ENCODE results near the gene HIP1R.

HIP1R gene

DNA sequence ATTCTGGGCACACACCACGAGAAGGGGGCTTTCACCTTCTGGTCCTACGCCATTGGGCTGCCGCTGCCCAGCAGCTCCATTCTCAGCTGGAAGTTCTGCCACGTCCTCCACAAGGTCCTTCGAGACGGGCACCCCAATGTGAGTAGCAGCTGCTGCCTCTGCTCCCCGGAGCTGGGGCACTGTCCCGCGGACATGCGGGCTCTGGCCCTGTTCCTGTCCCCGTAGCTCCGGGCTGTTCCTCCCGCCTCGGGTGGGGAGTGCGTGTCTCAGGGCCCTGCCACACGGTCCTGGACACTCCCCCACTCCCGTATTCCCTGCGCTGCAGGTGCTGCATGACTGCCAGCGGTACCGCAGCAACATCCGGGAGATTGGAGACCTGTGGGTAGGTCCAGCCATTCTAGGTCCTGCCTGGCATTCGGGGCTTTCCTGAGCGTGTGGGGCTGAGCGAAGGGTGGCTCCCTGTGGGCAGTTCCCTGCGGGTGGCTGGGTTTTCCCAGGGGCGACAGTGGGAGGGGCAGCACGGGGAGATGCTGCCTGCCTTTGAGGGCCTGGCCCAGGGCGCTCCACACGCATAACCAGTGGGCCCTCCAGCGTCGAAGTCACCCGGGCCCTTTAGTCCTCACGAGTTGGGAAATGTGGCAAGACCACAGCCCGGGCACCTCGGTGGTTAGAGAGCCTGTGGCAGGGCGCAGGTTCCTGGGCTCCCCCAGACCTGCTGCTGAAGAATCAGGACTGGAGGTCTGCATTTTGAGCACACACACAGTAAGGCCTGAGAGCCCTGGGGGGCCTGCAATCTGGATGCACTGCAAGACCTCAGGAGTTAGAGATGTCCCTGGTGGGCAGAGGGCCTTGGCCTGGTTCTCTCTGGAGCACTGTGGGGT lies 13.5 kb downstream of the HIP1R start:
- H3K9me3 ChIP-seq (ENCODE audit: control insufficient read depth in 5 of 5, low read length in 5 of 5): no peaks in the 10 kb centered on the region
- peaks cover 0 to 15% (median 3%) of the 10 kb centered on the region in 5 donors for H3K36me3 ChIP-seq (ENCODE audit: control insufficient read depth in 5 of 5, insufficient read depth in 5 of 5, low read length in 5 of 5)
- no peak overlapping the region for H3K9ac ChIP-seq (ENCODE audit: low read length in 5 of 5)
- H3K4me3 ChIP-seq (ENCODE audit: low read depth in 1 of 5, low read length in 5 of 5): no peak overlapping the region
- peaks cover 0 to 3% (median 0%) of the 10 kb centered on the region in 5 donors for H3K27me3 ChIP-seq (ENCODE audit: control insufficient read depth in 5 of 5, insufficient read depth in 4 of 5, low read length in 5 of 5)
- peaks cover 5 to 45% (median 16%) of the 10 kb centered on the region in 5 donors for H3K4me1 ChIP-seq (ENCODE audit: control insufficient read depth in 5 of 5, insufficient read depth in 5 of 5, low read length in 5 of 5)
- H3K27ac ChIP-seq (ENCODE audit: low read depth, low read length): no peak overlapping the region

DNA sequence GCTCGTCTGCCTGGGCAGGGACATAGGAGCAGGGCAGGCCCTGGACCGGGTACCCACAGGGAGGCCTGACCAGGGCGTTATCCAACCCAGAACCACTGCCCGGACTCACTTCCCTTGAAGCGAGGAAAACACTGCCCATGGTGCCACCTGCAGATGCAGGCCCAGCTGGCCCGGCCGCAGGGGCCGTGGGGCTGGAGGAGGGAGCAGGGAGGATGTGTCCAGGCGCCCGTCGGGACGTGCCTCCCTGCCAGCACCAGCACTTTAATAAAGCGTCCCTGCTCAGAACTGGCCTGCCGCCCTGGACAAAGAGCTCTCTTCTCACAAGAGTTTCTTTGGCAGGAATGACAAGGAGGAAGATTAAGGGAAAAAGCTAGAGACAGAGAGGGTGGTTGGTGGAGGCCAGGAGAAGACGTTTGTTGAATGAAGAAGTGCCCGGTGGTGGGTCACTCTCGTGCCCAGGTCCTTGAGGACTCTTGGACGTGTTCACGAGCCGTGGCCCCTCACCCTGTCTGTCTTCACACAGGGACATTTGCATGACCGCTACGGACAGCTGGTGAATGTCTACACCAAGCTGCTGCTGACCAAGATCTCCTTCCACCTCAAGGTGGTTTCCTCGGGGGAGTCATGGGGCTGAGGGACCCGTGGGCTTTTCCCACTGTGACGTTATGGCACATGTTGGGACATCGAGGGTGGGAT lies 14.2 kb downstream of the HIP1R start:
- no peak overlapping the region for H3K27ac ChIP-seq (ENCODE audit: low read depth, low read length)
- H3K27me3 ChIP-seq (ENCODE audit: control insufficient read depth in 5 of 5, insufficient read depth in 4 of 5, low read length in 5 of 5): peaks cover 0 to 3% (median 0%) of the 10 kb centered on the region in 5 donors
- no peaks in the 10 kb centered on the region for H3K9me3 ChIP-seq (ENCODE audit: control insufficient read depth in 5 of 5, low read length in 5 of 5)
- no peak overlapping the region for H3K4me3 ChIP-seq (ENCODE audit: low read depth in 1 of 5, low read length in 5 of 5)
- H3K9ac ChIP-seq (ENCODE audit: low read length in 5 of 5): no peak overlapping the region
- peaks cover 0 to 18% (median 3%) of the 10 kb centered on the region in 5 donors for H3K36me3 ChIP-seq (ENCODE audit: control insufficient read depth in 5 of 5, insufficient read depth in 5 of 5, low read length in 5 of 5)
- H3K4me1 ChIP-seq (ENCODE audit: control insufficient read depth in 5 of 5, insufficient read depth in 5 of 5, low read length in 5 of 5): peaks cover 5 to 45% (median 17%) of the 10 kb centered on the region in 5 donors

DNA sequence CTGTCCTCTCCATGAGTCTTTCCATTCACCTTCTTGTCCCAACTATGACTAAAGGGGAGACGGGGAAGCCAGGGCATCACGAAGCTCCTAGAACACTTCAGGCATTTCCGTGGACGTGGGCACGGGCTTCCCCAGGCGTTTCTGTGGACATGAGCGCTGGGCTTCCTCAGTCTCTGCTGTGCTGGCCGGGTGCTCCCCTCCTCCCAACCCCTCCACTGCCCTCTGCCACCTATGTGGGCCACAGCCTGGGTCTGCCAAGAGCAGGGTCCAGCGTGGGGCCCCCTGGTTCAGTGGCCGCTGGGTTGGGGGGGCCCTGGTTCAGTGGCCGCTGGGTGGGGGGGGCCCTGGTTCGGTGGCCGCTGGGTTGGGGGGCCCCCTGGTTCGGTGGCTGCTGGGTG lies 14.8 kb downstream of the HIP1R start:
- Histone ChIP-seq H3K9ac (ENCODE audit: low read length in 5 of 5) (no peak overlapping the region), H3K9me3 (ENCODE audit: control insufficient read depth in 5 of 5, low read length in 5 of 5) (no peaks in the 10 kb centered on the region), H3K27ac (ENCODE audit: low read depth, low read length) (no peak overlapping the region), H3K27me3 (ENCODE audit: control insufficient read depth in 5 of 5, insufficient read depth in 4 of 5, low read length in 5 of 5) (peaks cover 0 to 3% (median 0%) of the 10 kb centered on the region in 5 donors), H3K36me3 (ENCODE audit: control insufficient read depth in 5 of 5, insufficient read depth in 5 of 5, low read length in 5 of 5) (peaks cover 0 to 21% (median 7%) of the 10 kb centered on the region in 5 donors), H3K4me3 (ENCODE audit: low read depth in 1 of 5, low read length in 5 of 5) (no peak overlapping the region), H3K4me1 (ENCODE audit: control insufficient read depth in 5 of 5, insufficient read depth in 5 of 5, low read length in 5 of 5) (peaks cover 5 to 41% (median 17%) of the 10 kb centered on the region in 5 donors)

- peak overlapping the region; percentile 23 for H3K27ac ChIP-seq (ENCODE audit: low read depth, low read length)
- H3K9me3 ChIP-seq (ENCODE audit: control insufficient read depth in 5 of 5, low read length in 5 of 5): no peaks in the 10 kb centered on the region
- H3K4me1 ChIP-seq (ENCODE audit: control insufficient read depth in 5 of 5, insufficient read depth in 5 of 5, low read length in 5 of 5): peaks cover 5 to 41% (median 17%) of the 10 kb centered on the region in 5 donors
- no peak overlapping the region for H3K9ac ChIP-seq (ENCODE audit: low read length in 5 of 5)
- H3K36me3 ChIP-seq (ENCODE audit: control insufficient read depth in 5 of 5, insufficient read depth in 5 of 5, low read length in 5 of 5): peaks cover 0 to 20% (median 10%) of the 10 kb centered on the region in 5 donors
- no peak overlapping the region for H3K4me3 ChIP-seq (ENCODE audit: low read depth in 1 of 5, low read length in 5 of 5)
- peaks cover 0 to 3% (median 0%) of the 10 kb centered on the region in 5 donors for H3K27me3 ChIP-seq (ENCODE audit: control insufficient read depth in 5 of 5, insufficient read depth in 4 of 5, low read length in 5 of 5)
These were observed 15.6 kb downstream of the HIP1R start for GRCh38 chr12:122850695-122851350.

DNA sequence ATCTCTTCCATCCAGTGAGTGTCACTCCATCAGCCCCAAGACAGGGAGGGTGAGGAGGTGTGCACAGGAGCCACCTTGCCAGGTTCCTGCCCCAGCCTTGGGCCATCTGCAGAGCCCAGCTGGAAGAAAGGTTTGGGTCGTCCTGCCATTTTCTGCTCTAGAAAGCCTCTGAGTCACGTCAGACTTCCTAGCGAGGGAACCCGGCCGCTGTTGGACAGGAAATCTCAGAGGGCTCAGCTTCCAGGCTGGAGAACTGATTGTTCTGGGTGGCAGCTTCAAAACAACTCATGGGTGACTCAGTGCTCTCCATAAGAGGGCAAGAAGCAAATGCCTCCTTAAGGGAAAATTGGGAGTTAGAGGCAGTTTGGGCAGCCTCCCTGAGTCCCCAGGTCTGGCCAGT lies 16.6 kb downstream of the HIP1R start:
- Histone ChIP-seq H3K27me3 (ENCODE audit: control insufficient read depth in 5 of 5, insufficient read depth in 4 of 5, low read length in 5 of 5) (peaks cover 0 to 3% (median 0%) of the 10 kb centered on the region in 5 donors), H3K27ac (ENCODE audit: low read depth, low read length) (peak overlapping the region; percentile 23), H3K9ac (ENCODE audit: low read length in 5 of 5) (no peak overlapping the region), H3K36me3 (ENCODE audit: control insufficient read depth in 5 of 5, insufficient read depth in 5 of 5, low read length in 5 of 5) (peaks cover 0 to 28% (median 19%) of the 10 kb centered on the region in 5 donors), H3K4me3 (ENCODE audit: low read depth in 1 of 5, low read length in 5 of 5) (no peak overlapping the region), H3K9me3 (ENCODE audit: control insufficient read depth in 5 of 5, low read length in 5 of 5) (no peaks in the 10 kb centered on the region), H3K4me1 (ENCODE audit: control insufficient read depth in 5 of 5, insufficient read depth in 5 of 5, low read length in 5 of 5) (peaks cover 5 to 36% (median 17%) of the 10 kb centered on the region in 5 donors)

DNA sequence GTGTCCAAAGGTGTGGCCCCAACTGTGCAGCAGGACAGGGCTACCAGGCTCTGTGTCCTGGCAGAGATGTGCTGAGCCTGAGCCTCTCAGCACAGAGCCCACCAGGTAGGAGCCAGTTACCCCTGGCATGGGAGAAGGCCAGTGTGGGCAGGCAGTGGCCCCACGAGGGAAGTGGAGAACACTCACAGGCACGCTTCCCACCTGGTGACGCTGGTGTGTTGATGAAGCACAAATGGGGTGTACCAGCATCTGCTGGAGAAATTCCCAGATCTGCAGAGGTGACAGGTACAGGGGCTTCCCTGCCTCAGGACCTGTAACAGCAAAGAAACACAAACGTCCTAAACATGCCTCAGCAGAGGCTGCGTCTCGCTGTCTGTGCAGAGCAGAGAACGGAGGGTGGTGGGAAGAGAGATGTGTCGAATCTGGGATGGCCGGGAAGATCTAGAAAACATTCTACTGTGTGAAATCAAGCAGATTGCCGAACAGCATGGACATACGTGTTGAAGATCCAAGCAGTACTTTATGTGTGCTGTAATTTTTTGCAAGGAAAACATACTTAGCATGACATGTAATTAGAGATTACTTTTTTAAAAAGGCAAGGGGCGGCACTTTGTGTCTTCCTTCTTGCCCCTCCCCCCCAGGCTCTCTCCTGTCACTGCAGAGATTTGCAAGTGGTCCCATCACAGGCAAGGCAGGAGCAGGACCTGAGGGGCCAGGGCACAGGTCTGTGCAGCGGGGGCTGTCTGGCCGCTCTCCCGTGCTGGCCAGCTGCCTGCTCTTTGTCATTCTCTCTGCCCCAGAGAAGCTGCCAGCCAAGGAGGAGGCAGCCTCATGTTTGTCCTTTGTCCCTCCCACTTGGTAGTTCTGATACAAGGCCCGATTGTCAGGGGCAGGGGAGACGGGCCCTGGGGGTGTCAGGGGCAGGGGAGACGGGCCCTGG lies 17.3 kb downstream of the HIP1R start:
- no peak overlapping the region for H3K27ac ChIP-seq (ENCODE audit: low read depth, low read length)
- H3K36me3 ChIP-seq (ENCODE audit: control insufficient read depth in 5 of 5, insufficient read depth in 5 of 5, low read length in 5 of 5): peaks cover 0 to 35% (median 24%) of the 10 kb centered on the region in 5 donors
- peaks cover 0 to 3% (median 0%) of the 10 kb centered on the region in 5 donors for H3K27me3 ChIP-seq (ENCODE audit: control insufficient read depth in 5 of 5, insufficient read depth in 4 of 5, low read length in 5 of 5)
- H3K4me1 ChIP-seq (ENCODE audit: control insufficient read depth in 5 of 5, insufficient read depth in 5 of 5, low read length in 5 of 5): peaks cover 5 to 35% (median 17%) of the 10 kb centered on the region in 5 donors
- no peak overlapping the region for H3K4me3 ChIP-seq (ENCODE audit: low read depth in 1 of 5, low read length in 5 of 5)
- no peak overlapping the region for H3K9ac ChIP-seq (ENCODE audit: low read length in 5 of 5)
- H3K9me3 ChIP-seq (ENCODE audit: control insufficient read depth in 5 of 5, low read length in 5 of 5): no peaks in the 10 kb centered on the region

DNA sequence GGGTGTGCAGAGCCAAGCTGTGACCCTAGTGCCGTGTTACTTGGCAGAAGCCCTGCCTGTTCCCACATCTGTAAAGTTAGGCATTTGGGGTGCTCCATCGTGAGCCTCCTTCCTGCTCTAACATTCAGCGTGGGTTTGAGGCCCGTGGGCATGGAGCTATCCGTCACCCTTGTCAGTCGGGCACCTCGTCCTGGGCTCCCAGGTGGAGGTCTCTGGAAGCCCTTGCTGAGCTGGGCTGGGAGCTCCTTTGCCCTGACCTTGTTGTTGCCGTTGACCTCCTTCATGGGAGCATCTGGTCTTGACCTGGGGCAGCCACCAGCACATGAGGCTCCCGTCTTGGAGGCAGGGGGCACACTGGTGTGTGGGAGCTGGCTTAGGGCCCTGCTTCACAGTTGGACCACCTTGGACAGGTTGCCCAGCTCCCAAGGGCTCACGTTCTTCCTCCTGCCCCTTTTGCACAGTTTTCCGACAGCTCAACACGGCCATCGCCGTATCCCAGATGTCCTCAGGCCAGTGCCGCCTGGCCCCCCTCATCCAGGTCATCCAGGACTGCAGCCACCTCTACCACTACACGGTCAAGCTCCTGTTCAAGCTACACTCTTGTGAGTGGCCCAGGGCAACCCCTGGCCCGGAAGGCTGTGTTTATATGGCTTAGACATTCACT lies 18.5 kb downstream of the HIP1R start:
- Histone ChIP-seq H3K9me3 (ENCODE audit: control insufficient read depth in 5 of 5, low read length in 5 of 5) (no peaks in the 10 kb centered on the region), H3K27ac (ENCODE audit: low read depth, low read length) (no peak overlapping the region), H3K4me1 (ENCODE audit: control insufficient read depth in 5 of 5, insufficient read depth in 5 of 5, low read length in 5 of 5) (peaks cover 5 to 35% (median 17%) of the 10 kb centered on the region in 5 donors), H3K36me3 (ENCODE audit: control insufficient read depth in 5 of 5, insufficient read depth in 5 of 5, low read length in 5 of 5) (peaks cover 0 to 40% (median 19%) of the 10 kb centered on the region in 5 donors), H3K9ac (ENCODE audit: low read length in 5 of 5) (no peak overlapping the region), H3K4me3 (ENCODE audit: low read depth in 1 of 5, low read length in 5 of 5) (no peak overlapping the region), H3K27me3 (ENCODE audit: control insufficient read depth in 5 of 5, insufficient read depth in 4 of 5, low read length in 5 of 5) (peaks cover 0 to 3% (median 0%) of the 10 kb centered on the region in 5 donors)

GRCh38 chr12:122854554-122854953 lies 19.3 kb downstream of the HIP1R start:
- Histone ChIP-seq H3K36me3 (ENCODE audit: control insufficient read depth in 5 of 5, insufficient read depth in 5 of 5, low read length in 5 of 5) (peaks cover 0 to 44% (median 22%) of the 10 kb centered on the region in 5 donors), H3K9ac (ENCODE audit: low read length in 5 of 5) (no peak overlapping the region)

More at GRCh38 chr12:122854554-122854953, 19.3 kb downstream of the HIP1R start:
- no peak overlapping the region for H3K27ac ChIP-seq (ENCODE audit: low read depth, low read length)
- H3K4me3 ChIP-seq (ENCODE audit: low read depth in 1 of 5, low read length in 5 of 5): no peak overlapping the region
- H3K4me1 ChIP-seq (ENCODE audit: control insufficient read depth in 5 of 5, insufficient read depth in 5 of 5, low read length in 5 of 5): peaks cover 5 to 32% (median 17%) of the 10 kb centered on the region in 5 donors
- H3K27me3 ChIP-seq (ENCODE audit: control insufficient read depth in 5 of 5, insufficient read depth in 4 of 5, low read length in 5 of 5): peaks cover 0 to 3% (median 0%) of the 10 kb centered on the region in 5 donors
- H3K9me3 ChIP-seq (ENCODE audit: control insufficient read depth in 5 of 5, low read length in 5 of 5): no peaks in the 10 kb centered on the region
